Right lobe of liver (tissue), 4 donors: ENCODE measurements around the gene DUSP22.

Experiments
- POLR2A ChIP-seq: fragments of 450-650 bp; IDR thresholded peaks from one replicate; pipeline ENCODE4 v1.6.1; 2017; ENCODE audit warnings: antibody characterized with exemption, mild to moderate bottlenecking
- TF ChIP-seq, protein P1 (sequence below), 4 donors: fragments of 200-600 bp in 3 of 4; fragments of 450-650 bp in 1 of 4; IDR thresholded peaks; one replicate each; pipeline versions ENCODE4 v1.5.1 to v1.8.0; 2016 to 2022; ENCODE audit warnings: antibody characterized with exemption in 4 of 4, mild to moderate bottlenecking in 2 of 4
- donor health status: DM: no; HTN: no; CAD: no.
- donor health status: DM: no; HTN: no; CAD: no.
- donor health status: DM: no; HTN: yes; CAD: no.

DNA sequence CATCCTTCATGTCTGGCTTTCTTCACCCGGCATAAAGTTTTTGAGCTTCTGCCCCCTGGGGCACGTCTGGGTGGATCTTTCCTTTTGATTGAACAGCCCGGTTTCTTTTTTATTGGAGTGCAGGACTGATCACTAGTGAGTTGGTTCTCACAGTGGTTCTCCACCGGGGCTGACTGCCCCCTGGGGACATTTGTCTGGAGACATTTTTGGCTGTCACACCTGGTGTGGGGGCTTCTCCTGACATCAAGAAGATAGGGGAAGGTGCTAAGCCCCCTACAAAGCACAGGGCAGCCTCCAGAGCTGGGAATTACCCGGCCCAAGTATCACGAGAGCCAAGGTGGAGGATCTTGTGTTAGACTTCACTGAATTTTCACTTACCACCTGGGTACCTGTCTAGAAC, 73.5 kb downstream of the DUSP22 start:
- no peak for TF ChIP-seq POLR2A
- TF ChIP-seq, protein P1, sequence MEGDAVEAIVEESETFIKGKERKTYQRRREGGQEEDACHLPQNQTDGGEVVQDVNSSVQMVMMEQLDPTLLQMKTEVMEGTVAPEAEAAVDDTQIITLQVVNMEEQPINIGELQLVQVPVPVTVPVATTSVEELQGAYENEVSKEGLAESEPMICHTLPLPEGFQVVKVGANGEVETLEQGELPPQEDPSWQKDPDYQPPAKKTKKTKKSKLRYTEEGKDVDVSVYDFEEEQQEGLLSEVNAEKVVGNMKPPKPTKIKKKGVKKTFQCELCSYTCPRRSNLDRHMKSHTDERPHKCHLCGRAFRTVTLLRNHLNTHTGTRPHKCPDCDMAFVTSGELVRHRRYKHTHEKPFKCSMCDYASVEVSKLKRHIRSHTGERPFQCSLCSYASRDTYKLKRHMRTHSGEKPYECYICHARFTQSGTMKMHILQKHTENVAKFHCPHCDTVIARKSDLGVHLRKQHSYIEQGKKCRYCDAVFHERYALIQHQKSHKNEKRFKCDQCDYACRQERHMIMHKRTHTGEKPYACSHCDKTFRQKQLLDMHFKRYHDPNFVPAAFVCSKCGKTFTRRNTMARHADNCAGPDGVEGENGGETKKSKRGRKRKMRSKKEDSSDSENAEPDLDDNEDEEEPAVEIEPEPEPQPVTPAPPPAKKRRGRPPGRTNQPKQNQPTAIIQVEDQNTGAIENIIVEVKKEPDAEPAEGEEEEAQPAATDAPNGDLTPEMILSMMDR (IDR thresholded peaks at IDR 0.05): no peak
